ENCODE data around the gene GON7. TPM values are rescaled to one million over a fixed set of nuclear protein-coding genes. Genes with fewer than 3 reads are reported as not detected.

The GON7 gene
- total RNA-seq, result 11.3 and 11.4 TPM in 2 replicates

DNA sequence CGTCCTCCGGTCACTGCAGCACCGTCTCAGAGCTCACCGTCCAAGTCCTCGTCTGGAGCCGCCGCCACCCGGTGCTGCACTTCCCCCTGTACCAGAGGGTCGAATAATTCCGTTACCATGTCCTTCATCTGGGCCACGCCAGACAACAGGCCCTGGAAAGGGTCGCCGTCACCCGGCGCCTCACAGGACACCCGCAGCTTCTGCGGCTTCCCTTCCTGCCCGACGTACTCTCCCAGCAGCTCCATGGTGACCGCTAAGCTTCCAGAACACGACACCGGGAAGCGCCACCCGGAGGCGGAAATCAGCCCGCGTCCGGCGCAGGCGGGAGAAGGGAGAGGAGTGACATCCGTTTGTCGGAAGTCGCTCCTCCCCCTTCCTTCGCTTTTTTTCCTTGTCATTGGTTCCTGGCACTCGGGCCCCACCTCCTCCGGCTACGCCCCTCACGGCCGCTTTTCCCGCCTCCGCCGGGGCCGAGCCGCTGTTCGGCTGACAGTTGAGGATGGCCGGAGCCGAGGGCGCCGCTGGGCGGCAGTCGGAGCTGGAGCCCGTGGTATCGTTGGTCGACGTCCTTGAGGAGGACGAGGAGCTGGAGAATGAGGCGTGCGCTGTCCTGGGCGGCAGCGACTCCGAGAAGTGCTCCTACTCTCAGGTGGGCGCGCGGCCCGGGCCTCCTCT, at the start of gene GON7, which contains the start of gene UBR7:
Gene GON7 (minus strand): TSS at position 273 of the 675 bp plus-strand sequence. CDS start 28 bp downstream, at position 245.
Gene UBR7 (plus strand): TSS at position 464 of the 675 bp plus-strand sequence. CDS start 36 bp downstream, at position 500.
- ATAC-seq (ENCODE audit: low read depth) (peak; percentile 93), DNase-seq (peak; percentile 84)
- H3K4me1 Mint-ChIP-seq, result peaks cover 56% of the 10 kb centered on the region
- peak within 1 kb of the TSS; percentile 96 for H3K4me3 Mint-ChIP-seq
- ChIA-PET CTCF (interaction anchor here (0.9 to 3.2 kb wide), 9 partner anchors 11 to 412 kb away, joined by 3 to 16 read pairs (median 5); partner anchors contain the start of genes LYSET and MOAP1), POLR2A (interaction anchor here (1.1 to 4.5 kb wide), 6 partner anchors 16 to 330 kb away, joined by 3 to 38 read pairs (median 4); partner anchors contain the start of genes LYSET and MOAP1)
- H3K9me3 Mint-ChIP-seq, result no peaks in the 10 kb centered on the region
- peaks cover 15% of the 10 kb centered on the region for H3K36me3 Mint-ChIP-seq (ENCODE audit: low read depth)
- peak within 1 kb of the TSS; percentile 90 for H3K27ac Mint-ChIP-seq
- TF ChIP-seq, protein P1, sequence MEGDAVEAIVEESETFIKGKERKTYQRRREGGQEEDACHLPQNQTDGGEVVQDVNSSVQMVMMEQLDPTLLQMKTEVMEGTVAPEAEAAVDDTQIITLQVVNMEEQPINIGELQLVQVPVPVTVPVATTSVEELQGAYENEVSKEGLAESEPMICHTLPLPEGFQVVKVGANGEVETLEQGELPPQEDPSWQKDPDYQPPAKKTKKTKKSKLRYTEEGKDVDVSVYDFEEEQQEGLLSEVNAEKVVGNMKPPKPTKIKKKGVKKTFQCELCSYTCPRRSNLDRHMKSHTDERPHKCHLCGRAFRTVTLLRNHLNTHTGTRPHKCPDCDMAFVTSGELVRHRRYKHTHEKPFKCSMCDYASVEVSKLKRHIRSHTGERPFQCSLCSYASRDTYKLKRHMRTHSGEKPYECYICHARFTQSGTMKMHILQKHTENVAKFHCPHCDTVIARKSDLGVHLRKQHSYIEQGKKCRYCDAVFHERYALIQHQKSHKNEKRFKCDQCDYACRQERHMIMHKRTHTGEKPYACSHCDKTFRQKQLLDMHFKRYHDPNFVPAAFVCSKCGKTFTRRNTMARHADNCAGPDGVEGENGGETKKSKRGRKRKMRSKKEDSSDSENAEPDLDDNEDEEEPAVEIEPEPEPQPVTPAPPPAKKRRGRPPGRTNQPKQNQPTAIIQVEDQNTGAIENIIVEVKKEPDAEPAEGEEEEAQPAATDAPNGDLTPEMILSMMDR (IDR thresholded peaks at IDR 0.05), result no peak
- intact Hi-C loops (cut with micrococcal nuclease), result loop anchor here (1.0 to 10.0 kb wide), 8 partner anchors 22 to 768 kb away; partner anchors contain the start of genes ASB2, BTBD7, ITPK1 and LYSET
- no peaks in the 10 kb centered on the region for H3K27me3 Mint-ChIP-seq

- Mint-ChIP-seq H3K9me3 (no peaks in the 10 kb centered on the region), H3K36me3 (ENCODE audit: low read depth) (peaks cover 71% of the 10 kb centered on the region), H3K27ac (no peak overlapping the region), H3K27me3 (no peaks in the 10 kb centered on the region), H3K4me3 (no peak overlapping the region), H3K4me1 (peaks cover 5% of the 10 kb centered on the region)
- intact Hi-C loops (cut with micrococcal nuclease), result no loop called here
- CTCF ChIA-PET, result interaction anchor here (0.9 kb wide), 1 partner anchor 74 kb away, joined by 3 read pairs; no protein-coding TSS in a partner anchor
- ATAC-seq (ENCODE audit: low read depth) (no peak), DNase-seq (no peak)
- POLR2A ChIA-PET, result no interaction called here
- TF ChIP-seq, protein P1 (IDR thresholded peaks at IDR 0.05), result no peak
Measured at GRCh38 chr14:93249128-93249831, 42.4 kb upstream of the GON7 start.

DNA sequence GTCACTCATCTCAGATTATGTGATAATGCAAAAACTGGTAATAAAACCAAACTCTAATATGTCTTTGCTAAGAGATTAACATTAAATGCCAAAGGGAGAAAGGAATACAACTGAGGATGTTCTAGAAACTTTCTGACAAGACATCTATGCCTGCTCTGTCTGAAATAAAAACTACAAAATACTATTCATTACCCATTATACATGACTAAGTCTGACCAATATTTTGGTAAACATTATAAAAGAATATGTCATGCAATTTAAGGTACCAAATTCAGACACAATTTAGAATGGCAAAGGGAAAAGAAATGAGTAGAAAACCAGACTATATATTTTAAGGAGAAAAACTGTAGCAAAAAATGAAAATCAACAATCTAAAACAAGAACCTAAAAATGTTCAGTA, 39.7 kb upstream of the GON7 start:
- Mint-ChIP-seq H3K36me3 (ENCODE audit: low read depth) (peaks cover 81% of the 10 kb centered on the region), H3K9me3 (no peaks in the 10 kb centered on the region), H3K4me1 (peaks cover 5% of the 10 kb centered on the region), H3K27me3 (no peaks in the 10 kb centered on the region), H3K27ac (no peak overlapping the region), H3K4me3 (no peak overlapping the region)
- no peak for DNase-seq
- intact Hi-C loops (cut with micrococcal nuclease), result no loop called here
- no peak for ATAC-seq (ENCODE audit: low read depth)
- TF ChIP-seq, protein P1 (IDR thresholded peaks at IDR 0.05), result no peak
- ChIA-PET CTCF (no interaction called here), POLR2A (no interaction called here)

DNA sequence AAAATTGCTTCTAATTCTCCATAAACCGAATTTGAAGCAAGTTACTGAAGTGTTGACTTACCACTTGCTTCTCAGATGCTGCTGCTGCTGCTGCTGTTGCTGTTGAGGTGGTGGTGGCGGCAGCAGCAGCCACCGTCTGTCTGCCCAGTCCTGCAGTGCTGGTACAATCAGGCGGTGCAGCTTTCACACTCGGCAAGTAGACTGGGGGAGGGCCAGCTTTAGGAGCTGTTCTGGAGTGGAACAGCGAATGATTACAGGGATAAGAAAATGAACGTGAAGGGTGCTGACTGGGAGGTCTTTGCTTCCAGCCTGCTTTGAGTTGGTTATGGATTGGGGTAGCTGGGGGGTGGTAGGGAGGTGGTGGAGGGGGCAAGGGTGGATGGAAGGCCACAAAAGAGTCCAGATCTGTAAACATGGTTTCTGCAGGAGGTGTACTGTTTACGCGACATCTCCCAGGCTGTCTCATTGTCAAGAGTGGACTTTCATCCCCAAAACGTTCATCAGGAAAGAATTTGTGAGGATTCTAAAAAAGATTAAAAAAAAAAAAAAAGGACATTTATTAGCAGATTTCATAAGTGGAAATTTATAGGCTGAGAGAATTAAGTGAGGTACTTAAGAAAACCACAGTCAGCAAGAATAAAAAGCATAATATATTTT, 39.0 kb upstream of the GON7 start:
- DNase-seq, result no peak
- no peak for ATAC-seq (ENCODE audit: low read depth)
- Mint-ChIP-seq H3K4me3 (no peak overlapping the region), H3K36me3 (ENCODE audit: low read depth) (peaks cover 76% of the 10 kb centered on the region), H3K27me3 (no peaks in the 10 kb centered on the region), H3K27ac (no peak overlapping the region), H3K9me3 (no peaks in the 10 kb centered on the region), H3K4me1 (peaks cover 5% of the 10 kb centered on the region)
- CTCF ChIA-PET, result no interaction called here
- TF ChIP-seq, protein P1 (IDR thresholded peaks at IDR 0.05), result no peak
- POLR2A ChIA-PET, result no interaction called here
- intact Hi-C loops (cut with micrococcal nuclease), result no loop called here

GRCh38 chr14:93240678-93241000, 33.8 kb upstream of the GON7 start:
- H3K36me3 Mint-ChIP-seq (ENCODE audit: low read depth), result peaks cover 51% of the 10 kb centered on the region
- POLR2A ChIA-PET, result no interaction called here
- H3K4me1 Mint-ChIP-seq, result no peaks in the 10 kb centered on the region

More at GRCh38 chr14:93240678-93241000, 33.8 kb upstream of the GON7 start:
- intact Hi-C loops (cut with micrococcal nuclease), result no loop called here
- ATAC-seq (ENCODE audit: low read depth) (no peak), DNase-seq (no peak)
- CTCF ChIA-PET, result no interaction called here
- TF ChIP-seq, protein P1 (IDR thresholded peaks at IDR 0.05), result no peak
- Mint-ChIP-seq H3K27me3 (no peaks in the 10 kb centered on the region), H3K27ac (no peak overlapping the region), H3K4me3 (no peak overlapping the region), H3K9me3 (no peaks in the 10 kb centered on the region)

Measured in activated B cell treated with CpG ODN at 0.5 μM for 24 hours (primary cell).